NCI-H2171 (cell line): ENCODE measurements around the gene WFDC11.

Experiments
- DNase-seq: peaks from one replicate; lab custom pipeline; 2025; lab: John Stamatoyannopoulos, UW

Gene WFDC11

DNA sequence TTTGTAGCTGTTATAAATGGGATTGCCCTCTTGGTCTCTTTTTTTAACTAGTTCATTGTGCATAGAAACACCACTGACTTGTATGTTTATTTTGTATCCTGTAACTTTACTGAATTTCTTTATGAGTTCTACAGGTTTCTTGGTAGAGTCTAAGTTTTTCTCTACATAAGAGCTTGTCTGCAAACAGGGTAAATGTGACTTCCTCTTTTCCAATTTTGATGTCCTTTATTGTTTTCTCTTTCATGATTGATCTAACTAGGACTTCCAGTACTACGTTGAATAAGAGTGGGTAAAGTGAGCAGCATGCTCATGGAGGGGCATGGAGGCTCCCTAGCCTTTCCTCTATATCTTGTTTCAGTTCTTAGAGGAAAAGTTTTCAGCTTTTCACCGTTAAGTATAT lies 43.5 kb downstream of the WFDC11 start:
- DNase-seq: no peak

DNA sequence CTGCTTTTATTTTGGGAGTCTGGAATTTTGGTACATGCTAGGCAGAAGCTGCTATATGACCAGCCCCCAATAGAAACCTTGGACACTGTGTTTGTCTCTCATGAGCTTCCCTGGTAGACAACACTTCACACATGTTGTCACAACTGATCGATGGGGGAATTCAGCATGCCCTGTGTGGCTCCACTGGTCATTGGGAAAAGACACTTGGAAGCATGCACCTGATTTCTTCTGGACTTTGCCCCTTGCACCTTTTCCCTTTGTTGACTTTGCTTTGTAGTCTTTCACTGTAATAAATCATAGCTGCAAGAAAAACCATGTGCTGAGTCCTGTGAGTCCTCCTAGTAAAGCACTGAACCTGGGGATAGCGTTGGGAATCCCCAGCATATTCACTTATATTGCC lies 48.4 kb downstream of the WFDC11 start:
- no peak for DNase-seq

DNA sequence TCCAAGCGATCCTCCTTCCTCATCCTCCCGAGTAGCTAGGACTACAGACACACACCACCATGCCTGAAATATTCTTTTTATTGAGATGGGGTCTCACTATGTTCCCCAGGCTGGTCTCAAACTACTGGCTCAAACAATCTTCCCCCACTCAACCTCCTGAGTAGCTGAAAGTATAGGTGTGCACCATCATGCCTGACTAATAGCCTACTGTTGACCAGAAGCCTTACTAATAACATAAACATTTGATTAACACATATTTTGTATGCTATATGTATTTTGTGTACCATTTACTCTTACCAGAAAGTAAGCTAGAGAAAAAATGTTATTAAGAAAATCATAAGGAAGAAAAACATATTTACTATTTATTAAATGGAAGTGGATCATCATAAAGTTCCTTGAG lies 52.4 kb downstream of the WFDC11 start:
- no peak for DNase-seq

DNA sequence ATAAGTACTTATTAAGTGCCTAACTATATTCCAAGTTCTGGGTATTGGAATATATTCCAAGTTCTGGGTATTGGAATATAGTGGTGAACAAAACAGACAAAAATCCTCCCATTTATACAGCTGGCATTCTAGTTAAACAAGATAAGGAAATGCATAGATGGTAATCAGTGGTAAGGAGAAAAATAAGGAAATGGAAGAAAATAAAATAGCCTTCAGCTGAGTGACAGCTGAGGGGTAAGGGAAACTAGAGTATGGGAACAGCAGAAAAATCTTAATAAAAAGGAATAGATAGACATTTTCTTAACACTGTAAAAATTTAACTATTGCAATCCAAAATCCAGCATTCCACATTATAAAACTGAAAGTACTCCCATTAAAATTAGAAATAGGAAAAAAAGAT lies 57.7 kb downstream of the WFDC11 start:
- no peak for DNase-seq

DNA sequence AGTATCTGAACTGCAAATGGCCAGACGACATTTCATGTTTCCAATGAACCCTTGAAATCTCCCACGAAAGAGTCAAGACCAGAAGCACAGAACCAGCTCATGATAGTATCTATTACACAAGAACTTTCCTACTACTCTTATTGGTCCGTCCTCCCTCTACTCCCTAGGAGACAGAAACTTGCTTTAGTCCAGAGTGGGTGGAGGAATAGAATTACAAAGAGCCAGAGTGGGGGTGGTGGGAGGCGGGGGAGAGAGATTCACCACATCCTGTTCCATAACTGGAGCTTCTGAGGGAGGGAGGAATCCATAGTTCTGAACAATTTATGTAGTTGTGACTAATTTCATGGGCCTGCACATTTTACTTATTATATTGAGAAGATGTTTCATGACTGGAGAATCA lies 59.0 kb downstream of the WFDC11 start:
- no peak for DNase-seq

DNA sequence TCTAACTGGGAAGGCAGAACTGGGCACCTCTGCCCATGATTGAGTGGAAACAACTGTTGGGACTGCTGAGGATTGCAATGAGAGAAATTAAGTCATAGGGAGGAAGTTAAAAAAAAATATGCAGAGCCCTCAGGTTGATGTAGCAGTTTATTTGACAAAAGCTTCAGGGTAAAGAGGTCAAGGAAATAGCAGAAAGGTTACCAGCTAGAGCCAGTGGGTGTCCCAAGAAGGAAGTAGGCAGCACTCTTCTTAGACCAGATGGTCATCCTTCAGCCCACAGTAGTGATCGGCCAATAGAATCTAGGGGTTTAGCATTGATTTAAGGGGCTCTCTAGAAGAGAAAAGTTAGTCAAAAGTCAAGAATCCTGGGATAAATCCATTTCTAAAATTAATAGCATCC lies 62.2 kb downstream of the WFDC11 start:
- no peak for DNase-seq
